A549 (cell line): ENCODE results near the gene FAM53B. TPM values are rescaled to one million over a fixed set of nuclear protein-coding genes. Genes with fewer than 3 reads are reported as not detected.

Source experiments
- ATAC-seq, 2 experiments: fragments of 200-7000 bp in 1 of 2; fragments of >200 bp in 1 of 2; cut with Nextera tagmentation in 1 of 2; cut with Tn5 transposase in 1 of 2; 3 replicates each; pipeline versions ENCODE4 v1.8.0 to v1.9.1; 2018 to 2020; ENCODE audit warnings: mild to moderate bottlenecking in 1 of 2, moderate library complexity in 1 of 2
- CTCF ChIA-PET: fragments of 300-600 bp; sonication (Branson Sonifier 250); formaldehyde crosslinking; extraction: SDS; loops from one replicate; lab custom pipeline; 2021; ENCODE audit warnings: antibody characterized with exemption, inconsistent platforms; lab: Yijun Ruan, JAX
- POLR2A ChIA-PET: fragments of 350-600 bp; formaldehyde crosslinking; extraction: SDS; loops from one replicate; lab custom pipeline; 2021; ENCODE audit warnings: antibody characterized with exemption, inconsistent platforms; lab: Yijun Ruan, JAX
- DNase-seq, 2 experiments: peaks; one replicate each; pipeline versions ENCODE4 v3.0.0 to v3.0.0-alpha.2; 2011 to 2016; ENCODE audit warnings: low read depth in 1 of 2, low spot score in 1 of 2
- FAIRE-seq: peaks from 2 replicates; lab custom pipeline; 2011; peaks lifted over from hg19 to GRCh38; lab: Jason Lieb, UNC
- H3K27ac ChIP-seq, 2 experiments: fragments of >200 bp; sonication (Bioruptor Twin); formaldehyde crosslinking; 3 replicates each; pipeline ENCODE4 v1.5.1; 2016 to 2017
- H3K4me1 ChIP-seq: fragments of >200 bp; sonication (Bioruptor Twin); formaldehyde crosslinking; 3 replicates; pipeline ENCODE4 v1.6.1; 2016
- H3K4me2 ChIP-seq: fragments of >200 bp; sonication (Bioruptor Twin); formaldehyde crosslinking; 3 replicates; pipeline ENCODE4 v1.6.1; 2016
- H3K4me3 ChIP-seq: fragments of >200 bp; sonication (Bioruptor Twin); formaldehyde crosslinking; 3 replicates; pipeline ENCODE4 v1.5.1; 2016
- H3K9me3 ChIP-seq: fragments of >200 bp; sonication (Bioruptor Twin); formaldehyde crosslinking; 3 replicates; pipeline ENCODE4 v1.6.1; 2016
- BCL3 ChIP-seq: fragments of >200 bp; sonication (Bioruptor Twin); formaldehyde crosslinking; IDR thresholded peaks from 3 replicates; pipeline ENCODE4 v1.6.1; 2016
- CBX2 ChIP-seq: fragments of 200-600 bp; sonication (generic); IDR thresholded peaks from 2 replicates; pipeline ENCODE4 v1.6.1; 2016; ENCODE audit warnings: low read depth, mild to moderate bottlenecking, borderline replicate concordance
- CBX8 ChIP-seq: fragments of 200-600 bp; sonication (generic); IDR thresholded peaks from 2 replicates; pipeline ENCODE4 v1.6.1; 2016
- EHMT2 ChIP-seq: fragments of 200-600 bp; sonication (generic); IDR thresholded peaks from 2 replicates; pipeline ENCODE4 v1.6.1; 2016; ENCODE audit warnings: antibody characterized with exemption, low read depth, mild to moderate bottlenecking, moderate library complexity
- HES2 ChIP-seq: fragments of >200 bp; sonication (Bioruptor Twin); formaldehyde crosslinking; IDR thresholded peaks from 2 replicates; pipeline ENCODE4 v1.6.1; 2016
- HOXB13 ChIP-seq: fragments of 250-450 bp; sonication (Bioruptor Pico); IDR thresholded peaks from 2 replicates; pipeline ENCODE4 v1.5.0; 2020; ENCODE audit warnings: low read depth, mild to moderate bottlenecking, moderate library complexity
- JUNB ChIP-seq: fragments of >200 bp; sonication (Bioruptor Twin); formaldehyde crosslinking; IDR thresholded peaks from 2 replicates; pipeline ENCODE4 v1.6.1; 2016
- KDM1A ChIP-seq: fragments of 200-600 bp; sonication (generic); IDR thresholded peaks from 2 replicates; pipeline ENCODE4 v1.6.1; 2016; ENCODE audit warnings: low read depth, mild to moderate bottlenecking
- KDM5A ChIP-seq: fragments of 200-600 bp; sonication (generic); IDR thresholded peaks from 2 replicates; pipeline ENCODE4 v1.6.1; 2016; ENCODE audit warnings: antibody characterized with exemption, mild to moderate bottlenecking
- MAX ChIP-seq: IDR thresholded peaks from 2 replicates; pipeline ENCODE4 v1.6.1; 2012
- MYC ChIP-seq: IDR thresholded peaks from 2 replicates; pipeline ENCODE4 v1.6.1; 2012; ENCODE audit warnings: mild to moderate bottlenecking, inconsistent platforms, low read length, improper control_type of control experiment, borderline replicate concordance
- NR3C1 ChIP-seq: fragments of >200 bp; sonication (Bioruptor Twin); formaldehyde crosslinking; IDR thresholded peaks from 3 replicates; pipeline ENCODE4 v1.6.1; 2017
- PBX3 ChIP-seq: IDR thresholded peaks from 2 replicates; pipeline ENCODE4 v1.6.1; 2012
- PHF8 ChIP-seq: fragments of 200-600 bp; sonication (generic); IDR thresholded peaks from 2 replicates; pipeline ENCODE4 v1.6.1; 2016; ENCODE audit warnings: low read depth, mild to moderate bottlenecking, antibody characterized with exemption, moderate library complexity, borderline replicate concordance
- RFX5 ChIP-seq: fragments of 450-650 bp; IDR thresholded peaks from 2 replicates; pipeline ENCODE4 v1.7.1; 2014; ENCODE audit warnings: antibody characterized with exemption, mild to moderate bottlenecking, moderate library complexity
- SMC3 ChIP-seq: fragments of >200 bp; sonication (Bioruptor Twin); formaldehyde crosslinking; IDR thresholded peaks from 3 replicates; pipeline ENCODE4 v1.6.1; 2018; ENCODE audit warnings: inconsistent platforms
- TP53 ChIP-seq: fragments of 250-450 bp; sonication (Bioruptor Pico); IDR thresholded peaks from 2 replicates; pipeline ENCODE4 v1.5.0; 2021; ENCODE audit warnings: mild to moderate bottlenecking, moderate library complexity
- ZNF302 ChIP-seq: fragments of 250-450 bp; sonication (Bioruptor Pico); IDR thresholded peaks from 2 replicates; pipeline ENCODE4 v1.9.0; 2021; ENCODE audit warnings: inconsistent platforms, mild to moderate bottlenecking, moderate library complexity
- WGBS: methylation state at CpG from one replicate; pipeline ENCODE4 v1.1.6; 2017; ENCODE audit errors: missing lambda C conversion rate; 5-methylcytosine and 5-hydroxymethylcytosine counted together
- polyA plus RNA-seq, 4 experiments: library from polyadenylated mRNA; depleted of rRNA in 3 of 4; stranded (reverse); fragments of >200 nt; fragmentation: RNase III in 1 of 4; extraction: RNeasy Plus Mini Kit Qiagen cat#74134 plus additional on column Dnase treatment in 1 of 4; gene quantifications; 2 replicates in 3 of 4; 3 replicates in 1 of 4; pipeline ENCODE4 v1.2.3, GENCODE V29; 2011 to 2017

Gene FAM53B
- polyA plus RNA-seq, 2 of the 4 experiments (the other 2 are of a cell fraction): 5.1 to 8.5 TPM

GRCh38 chr10:124733571-124734245 lies 10.5 kb downstream of the FAM53B start:
- 90% methylated on average over 13 of the region's 13 CpGs for WGBS
- Histone ChIP-seq H3K9me3 (no peaks in the 10 kb centered on the region), H3K4me2 (no peak overlapping the region), H3K4me3 (no peak overlapping the region), H3K4me1 (peaks cover 15% of the 10 kb centered on the region), H3K27ac (no peak overlapping the region)
- DNase-seq (no peak), ATAC-seq (no peak), FAIRE-seq (no peak)
- ChIA-PET POLR2A (interaction anchor here (0.7 kb wide), 1 partner anchor 181 kb away, joined by 3 read pairs; no protein-coding TSS in a partner anchor), CTCF (interaction anchor here (0.6 to 5.4 kb wide), 5 partner anchors 8 to 884 kb away, joined by 3 to 35 read pairs (median 7); no protein-coding TSS in a partner anchor)
- TF ChIP-seq MYC (no peak), BCL3 (no peak)

- TF ChIP-seq PHF8: no peak
- no peak for TF ChIP-seq CBX8
- TF ChIP-seq PBX3: no peak
- no peak for TF ChIP-seq MAX
- TF ChIP-seq RFX5: no peak
- TF ChIP-seq JUNB: no peak
- TF ChIP-seq HES2: no peak
- no peak for TF ChIP-seq EHMT2
- no peak for TF ChIP-seq CBX2
- TF ChIP-seq KDM5A: no peak
- Histone ChIP-seq H3K9me3 (no peaks in the 10 kb centered on the region), H3K27ac (no peak overlapping the region), H3K4me2 (no peak overlapping the region), H3K4me1 (peaks cover 15% of the 10 kb centered on the region), H3K4me3 (no peak overlapping the region)
- no peak for DNase-seq
- no peak for ATAC-seq
- POLR2A ChIA-PET: interaction anchor here (0.7 kb wide), 1 partner anchor 180 kb away, joined by 3 read pairs; no protein-coding TSS in a partner anchor
- FAIRE-seq: no peak
- 90% methylated on average over 14 of the region's 14 CpGs for WGBS
- CTCF ChIA-PET: interaction anchor here (0.6 to 5.4 kb wide), 6 partner anchors 9 to 883 kb away, joined by 3 to 35 read pairs (median 5); no protein-coding TSS in a partner anchor
Observed at GRCh38 chr10:124732931-124733570, 11.1 kb downstream of the FAM53B start.

- Histone ChIP-seq H3K4me2 (no peak overlapping the region), H3K9me3 (no peaks in the 10 kb centered on the region), H3K4me3 (no peak overlapping the region), H3K4me1 (peaks cover 4% of the 10 kb centered on the region)
- POLR2A ChIA-PET: no interaction called here
- no peak for FAIRE-seq
- no peak for ATAC-seq
- 90% methylated on average over 9 of the region's 9 CpGs for WGBS
- CTCF ChIA-PET: interaction anchor here (0.6 to 5.4 kb wide), 4 partner anchors 10 to 202 kb away, joined by 3 to 35 read pairs (median 4); no protein-coding TSS in a partner anchor
- no peak for DNase-seq
- TF ChIP-seq NR3C1: no peak
- TF ChIP-seq KDM1A: no peak
- no peak for TF ChIP-seq HOXB13 (CRISPR knock-in tag)
- TF ChIP-seq, all 56 proteins: peak for 0
- H3K27ac ChIP-seq: no peak overlapping the region
Observed at GRCh38 chr10:124731551-124731950, 12.6 kb downstream of the FAM53B start.

GRCh38 chr10:124730790-124731189 lies 13.4 kb downstream of the FAM53B start:
- DNase-seq (no peak), FAIRE-seq (no peak), ATAC-seq (no peak)
- CTCF ChIA-PET: interaction anchor here (0.8 to 5.4 kb wide), 3 partner anchors 11 to 77 kb away, joined by 3 to 35 read pairs (median 4); no protein-coding TSS in a partner anchor
- Histone ChIP-seq H3K4me1 (no peaks in the 10 kb centered on the region), H3K4me3 (no peak overlapping the region), H3K9me3 (no peaks in the 10 kb centered on the region), H3K27ac (no peak overlapping the region), H3K4me2 (no peak overlapping the region)
- POLR2A ChIA-PET: no interaction called here
- WGBS: 81% methylated on average over 3 of the region's 3 CpGs
- TF ChIP-seq SMC3 (no peak), TP53 (CRISPR knock-in tag) (no peak), ZNF302 (CRISPR knock-in tag) (no peak)
- TF ChIP-seq, all 56 proteins: peak for 0
